BE2C (cell line): ENCODE measurements around the gene SV2C.

Source experiments
- DNase-seq: peaks from one replicate; pipeline ENCODE4 v3.0.0-alpha.2; 2020
- H3K27me3 ChIP-seq: fragments of 250-450 bp; sonication (Bioruptor Pico); 2 replicates; pipeline ENCODE4 v1.5.1; 2020; ENCODE audit warnings: mild to moderate bottlenecking
- H3K36me3 ChIP-seq: fragments of 250-450 bp; sonication (Bioruptor Pico); 2 replicates; pipeline ENCODE4 v1.5.1; 2020; ENCODE audit warnings: mild to moderate bottlenecking
- H3K4me1 ChIP-seq: fragments of 250-450 bp; sonication (Bioruptor Pico); 2 replicates; pipeline ENCODE4 v1.5.1; 2020
- H3K4me3 ChIP-seq: 2 replicates; pipeline ENCODE4 v1.5.1; 2011; ENCODE audit warnings: low read depth, low read length
- H3K9me3 ChIP-seq: fragments of 250-450 bp; sonication (Bioruptor Pico); 2 replicates; pipeline ENCODE4 v1.5.1; 2020
- TF ChIP-seq, protein P1 (sequence below): IDR thresholded peaks from 2 replicates; pipeline ENCODE4 v1.5.1; 2012; ENCODE audit warnings: mild to moderate bottlenecking, low read depth, low read length

The SV2C gene

DNA sequence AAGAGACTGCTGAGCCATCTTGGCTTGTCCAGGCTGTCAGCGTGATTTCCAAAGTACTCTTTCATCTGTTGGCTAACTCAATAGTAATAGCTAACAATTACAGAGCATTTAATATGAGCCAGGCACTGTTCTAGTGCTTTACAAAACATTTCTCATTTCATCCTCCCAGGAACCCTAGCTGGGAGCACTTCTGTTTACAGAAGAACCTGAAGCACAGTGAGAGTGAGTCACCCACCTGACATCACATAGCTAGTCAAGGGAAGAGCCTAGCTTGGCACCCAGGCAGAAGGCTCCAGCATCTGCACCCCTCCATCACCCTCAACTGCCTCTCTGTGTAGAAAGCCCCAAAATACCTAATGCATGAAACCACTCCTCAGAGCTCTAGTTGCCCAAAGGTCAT, 262.4 kb downstream of the SV2C start:
- H3K4me3 ChIP-seq = no peak overlapping the region
- H3K4me1 ChIP-seq = no peaks in the 10 kb centered on the region
- no peaks in the 10 kb centered on the region for H3K36me3 ChIP-seq
- no peaks in the 10 kb centered on the region for H3K9me3 ChIP-seq
- TF ChIP-seq, protein P1, sequence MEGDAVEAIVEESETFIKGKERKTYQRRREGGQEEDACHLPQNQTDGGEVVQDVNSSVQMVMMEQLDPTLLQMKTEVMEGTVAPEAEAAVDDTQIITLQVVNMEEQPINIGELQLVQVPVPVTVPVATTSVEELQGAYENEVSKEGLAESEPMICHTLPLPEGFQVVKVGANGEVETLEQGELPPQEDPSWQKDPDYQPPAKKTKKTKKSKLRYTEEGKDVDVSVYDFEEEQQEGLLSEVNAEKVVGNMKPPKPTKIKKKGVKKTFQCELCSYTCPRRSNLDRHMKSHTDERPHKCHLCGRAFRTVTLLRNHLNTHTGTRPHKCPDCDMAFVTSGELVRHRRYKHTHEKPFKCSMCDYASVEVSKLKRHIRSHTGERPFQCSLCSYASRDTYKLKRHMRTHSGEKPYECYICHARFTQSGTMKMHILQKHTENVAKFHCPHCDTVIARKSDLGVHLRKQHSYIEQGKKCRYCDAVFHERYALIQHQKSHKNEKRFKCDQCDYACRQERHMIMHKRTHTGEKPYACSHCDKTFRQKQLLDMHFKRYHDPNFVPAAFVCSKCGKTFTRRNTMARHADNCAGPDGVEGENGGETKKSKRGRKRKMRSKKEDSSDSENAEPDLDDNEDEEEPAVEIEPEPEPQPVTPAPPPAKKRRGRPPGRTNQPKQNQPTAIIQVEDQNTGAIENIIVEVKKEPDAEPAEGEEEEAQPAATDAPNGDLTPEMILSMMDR = no peak
- no peaks in the 10 kb centered on the region; the same call in 1 of the 2 replicates for H3K27me3 ChIP-seq
- DNase-seq = no peak

DNA sequence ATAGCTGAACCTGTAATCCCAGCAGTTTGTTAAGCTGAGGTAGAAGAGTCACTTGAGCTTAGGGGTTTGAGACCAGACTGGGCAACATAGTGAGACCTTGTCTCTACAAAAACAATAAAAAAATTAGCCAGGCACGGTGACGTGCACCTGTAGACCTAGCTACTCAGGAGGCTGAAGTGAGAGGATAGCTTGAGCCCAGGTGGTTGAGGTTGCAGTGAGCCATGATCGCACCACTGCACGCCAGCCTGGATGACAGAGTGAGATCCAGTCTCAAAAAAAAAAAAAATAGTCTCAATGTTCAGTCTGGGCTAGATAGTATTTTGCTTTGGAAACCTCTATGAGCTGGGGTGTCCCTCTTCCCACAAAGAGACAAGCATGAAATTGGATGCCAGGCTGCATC, 268.0 kb downstream of the SV2C start:
- DNase-seq = no peak
- Histone ChIP-seq H3K4me1 (no peaks in the 10 kb centered on the region), H3K9me3 (no peaks in the 10 kb centered on the region; the same call in 1 of the 2 replicates), H3K4me3 (no peak overlapping the region), H3K27me3 (no peaks in the 10 kb centered on the region; the same call in 1 of the 2 replicates), H3K36me3 (no peaks in the 10 kb centered on the region)
- TF ChIP-seq, protein P1 = no peak

DNA sequence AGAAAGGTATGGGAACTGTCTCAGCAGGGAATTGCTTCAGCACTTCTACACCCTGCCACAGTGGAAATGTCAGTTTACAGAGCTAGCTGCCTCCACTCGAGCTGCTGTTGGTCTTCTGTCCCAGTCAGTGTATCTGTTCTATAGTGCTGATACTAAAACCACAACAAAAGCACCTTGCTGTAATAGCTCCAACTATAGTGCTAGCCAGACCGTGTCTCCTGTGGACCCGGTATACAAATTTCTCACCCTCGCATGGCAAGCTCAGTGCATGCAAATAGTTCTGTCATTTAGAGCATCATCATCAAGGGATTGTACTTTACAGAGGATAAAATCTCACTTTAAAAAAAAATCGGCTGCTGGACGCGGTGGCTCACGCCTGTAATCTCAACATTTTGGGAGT, 268.4 kb downstream of the SV2C start:
- TF ChIP-seq, protein P1 = no peak
- no peak for DNase-seq
- Histone ChIP-seq H3K9me3 (no peaks in the 10 kb centered on the region; the same call in 1 of the 2 replicates), H3K4me3 (no peak overlapping the region), H3K4me1 (no peaks in the 10 kb centered on the region), H3K36me3 (no peaks in the 10 kb centered on the region), H3K27me3 (no peaks in the 10 kb centered on the region; the same call in 1 of the 2 replicates)

DNA sequence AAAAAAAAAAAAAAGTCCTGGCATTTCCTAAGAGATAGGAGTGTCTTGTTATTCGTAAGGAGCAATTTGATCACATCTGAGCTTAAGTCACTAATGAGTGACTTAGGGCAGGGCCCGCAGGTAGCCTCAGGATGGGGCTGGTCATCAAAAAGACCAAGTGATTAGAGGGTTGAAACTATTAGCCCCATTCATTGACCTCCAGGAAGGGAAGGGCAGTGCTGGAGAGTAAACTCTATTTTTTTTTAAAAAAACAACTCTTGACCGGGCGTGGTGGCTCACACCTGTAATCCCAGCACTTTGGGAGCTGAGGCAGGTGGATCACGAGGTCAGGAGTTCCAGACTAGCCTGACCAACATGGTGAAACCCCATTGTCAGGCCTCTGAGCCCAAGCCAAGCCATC, 273.7 kb downstream of the SV2C start:
- TF ChIP-seq, protein P1 = no peak
- no peaks in the 10 kb centered on the region for H3K36me3 ChIP-seq

DNA sequence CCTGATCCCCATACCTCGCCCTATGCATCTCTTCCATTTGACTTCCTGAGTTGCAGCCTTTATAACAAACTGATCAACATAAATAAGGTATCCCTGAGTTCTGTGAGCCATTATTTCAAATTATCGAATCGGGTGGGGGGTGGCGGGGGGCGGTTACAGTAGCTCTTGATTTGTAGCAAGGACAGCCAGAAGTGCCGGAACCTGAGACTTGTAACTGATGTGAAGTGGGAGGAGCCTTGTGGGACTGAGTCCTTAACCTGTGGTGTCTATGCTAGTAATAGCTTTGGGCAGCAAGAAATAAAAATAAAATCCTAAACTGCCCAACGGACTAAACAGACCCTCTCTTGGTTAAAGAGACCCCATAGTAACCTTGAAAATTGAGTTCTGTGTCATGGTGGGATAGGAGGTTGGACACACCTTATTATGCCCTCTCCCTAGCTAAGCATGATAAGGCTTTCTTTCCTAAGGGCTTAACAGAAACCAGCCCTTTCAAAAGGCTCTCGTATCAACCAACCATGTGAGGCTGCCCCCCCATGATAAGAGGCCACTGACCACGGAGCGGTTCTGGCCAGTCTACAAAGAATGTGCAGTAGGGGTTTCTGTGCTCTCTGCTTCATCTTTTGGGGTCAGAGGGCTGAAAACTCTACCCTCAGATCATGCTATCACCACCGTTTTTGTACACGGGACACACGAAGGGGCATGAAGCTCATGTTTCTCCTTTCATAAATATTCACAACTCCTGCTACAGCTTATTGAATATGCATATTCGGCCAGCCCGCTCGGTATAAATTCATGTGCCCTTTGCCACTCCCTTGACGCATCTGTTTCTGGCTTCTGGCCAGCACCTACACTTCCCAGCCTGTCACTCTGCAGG, 280.4 kb downstream of the SV2C start:
- no peak overlapping the region for H3K4me3 ChIP-seq

More for the DNA sequence above, 273.7 kb downstream of the SV2C start:
- Histone ChIP-seq H3K4me3 (no peak overlapping the region), H3K9me3 (no peaks in the 10 kb centered on the region; the same call in 1 of the 2 replicates), H3K4me1 (no peaks in the 10 kb centered on the region), H3K27me3 (no peaks in the 10 kb centered on the region)
- DNase-seq = no peak

More for the DNA sequence above, 280.4 kb downstream of the SV2C start:
- no peaks in the 10 kb centered on the region for H3K36me3 ChIP-seq
- H3K27me3 ChIP-seq = peaks cover 9% of the 10 kb centered on the region
- no peaks in the 10 kb centered on the region for H3K4me1 ChIP-seq
- TF ChIP-seq, protein P1 = no peak
- no peaks in the 10 kb centered on the region for H3K9me3 ChIP-seq
- peak; percentile 38 for DNase-seq
